Breast epithelium (tissue), 4 donors: ENCODE results near the gene HPGDS. TPM values are rescaled to one million over a fixed set of nuclear protein-coding genes. Genes with fewer than 3 reads are reported as not detected.

ENCODE experiments used
- DNase-seq, 2 donors: peaks; one replicate each; pipeline ENCODE4 v3.0.0-alpha.2; 2019; ENCODE audit warnings: low spot score in 2 of 2
- H3K27ac ChIP-seq, 2 donors: fragments of 200-600 bp; sonication (generic) in 1 of 2; one replicate each; pipeline ENCODE4 v1.5.1; 2016 to 2019; ENCODE audit warnings: mild to moderate bottlenecking in 1 of 2
- H3K27me3 ChIP-seq, 2 donors: fragments of 200-600 bp; sonication (generic) in 1 of 2; one replicate each; pipeline versions ENCODE4 v1.5.1 to v1.6.0; 2017 to 2019; ENCODE audit warnings: control low read depth in 1 of 2, mild to moderate bottlenecking in 1 of 2
- H3K36me3 ChIP-seq: fragments of 200-600 bp; one replicate; pipeline ENCODE4 v1.5.1; 2019
- H3K4me1 ChIP-seq, 2 donors: fragments of 200-600 bp; sonication (generic); one replicate each; pipeline ENCODE4 v1.5.1; 2016 to 2019; ENCODE audit warnings: control low read depth in 1 of 2
- H3K4me3 ChIP-seq, 3 donors: fragments of 200-600 bp; sonication (generic); 1 replicate in 2 of 3; 2 replicates in 1 of 3; pipeline ENCODE4 v1.5.1; 2016 to 2019; ENCODE audit warnings: mild to moderate bottlenecking in 3 of 3, moderate library complexity in 2 of 3
- H3K9me3 ChIP-seq, 2 donors: fragments of 200-600 bp; sonication (generic) in 1 of 2; one replicate each; pipeline ENCODE4 v1.5.1; 2016 to 2019; ENCODE audit warnings: control low read depth in 1 of 2
- POLR2A ChIP-seq: fragments of 450-650 bp; IDR thresholded peaks from one replicate; pipeline ENCODE4 v1.6.1; 2016; ENCODE audit warnings: antibody characterized with exemption, mild to moderate bottlenecking, moderate library complexity
- POLR2AphosphoS5 ChIP-seq, 3 donors: sonication (generic); formaldehyde crosslinking; IDR thresholded peaks; one replicate each; pipeline ENCODE4 v1.6.1; 2017; ENCODE audit warnings: antibody characterized with exemption in 3 of 3
- intact Hi-C: fragments of 100-400 bp; cut with DNase I; formaldehyde crosslinking; loops from one replicate; pipeline ENCODE4 v1.15.1; 2023; ENCODE audit warnings: low total_unique reads
- total RNA-seq, 3 donors: library from RNA; depleted of rRNA; stranded (reverse); fragments of >200 nt; gene quantifications; one replicate each; pipeline ENCODE4 v1.1.0, GENCODE V29; 2016
- TF ChIP-seq, protein P1 (sequence below), 3 donors: fragments of 450-650 bp; IDR thresholded peaks; one replicate each; pipeline ENCODE4 v1.5.1; 2016 to 2017; ENCODE audit warnings: antibody characterized with exemption in 3 of 3, mild to moderate bottlenecking in 3 of 3, moderate library complexity in 3 of 3

The HPGDS gene
- total RNA-seq, 3 donors from 2014 or later = 0.98 to 7.5 (median 2.0) TPM

DNA sequence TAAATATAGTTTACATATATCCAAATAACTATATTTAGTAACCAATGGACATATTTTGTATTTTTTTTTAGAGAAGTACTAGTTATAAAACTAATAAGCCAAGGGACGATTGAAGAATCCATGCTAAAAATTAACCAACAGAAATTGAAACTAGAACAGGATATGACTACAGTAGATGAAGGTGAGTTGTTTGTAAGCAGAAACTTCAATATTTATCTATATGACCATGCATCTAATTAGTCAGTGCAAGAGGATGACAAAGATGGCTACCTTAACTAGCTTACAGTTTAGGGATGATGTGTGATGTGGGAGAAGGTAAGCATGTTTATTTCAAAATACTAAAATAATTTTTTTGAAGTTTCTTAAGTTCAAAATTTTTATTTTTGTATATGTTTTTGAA is 57.7 kb downstream of the HPGDS start:
- H3K36me3 ChIP-seq = peaks cover 4% of the 10 kb centered on the region
- no peak overlapping the region for H3K27ac ChIP-seq
- intact Hi-C loops = no loop called here
- TF ChIP-seq, protein P1, sequence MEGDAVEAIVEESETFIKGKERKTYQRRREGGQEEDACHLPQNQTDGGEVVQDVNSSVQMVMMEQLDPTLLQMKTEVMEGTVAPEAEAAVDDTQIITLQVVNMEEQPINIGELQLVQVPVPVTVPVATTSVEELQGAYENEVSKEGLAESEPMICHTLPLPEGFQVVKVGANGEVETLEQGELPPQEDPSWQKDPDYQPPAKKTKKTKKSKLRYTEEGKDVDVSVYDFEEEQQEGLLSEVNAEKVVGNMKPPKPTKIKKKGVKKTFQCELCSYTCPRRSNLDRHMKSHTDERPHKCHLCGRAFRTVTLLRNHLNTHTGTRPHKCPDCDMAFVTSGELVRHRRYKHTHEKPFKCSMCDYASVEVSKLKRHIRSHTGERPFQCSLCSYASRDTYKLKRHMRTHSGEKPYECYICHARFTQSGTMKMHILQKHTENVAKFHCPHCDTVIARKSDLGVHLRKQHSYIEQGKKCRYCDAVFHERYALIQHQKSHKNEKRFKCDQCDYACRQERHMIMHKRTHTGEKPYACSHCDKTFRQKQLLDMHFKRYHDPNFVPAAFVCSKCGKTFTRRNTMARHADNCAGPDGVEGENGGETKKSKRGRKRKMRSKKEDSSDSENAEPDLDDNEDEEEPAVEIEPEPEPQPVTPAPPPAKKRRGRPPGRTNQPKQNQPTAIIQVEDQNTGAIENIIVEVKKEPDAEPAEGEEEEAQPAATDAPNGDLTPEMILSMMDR (IDR thresholded peaks at IDR 0.05) = no peak
- TF ChIP-seq POLR2A = no peak
- TF ChIP-seq POLR2AphosphoS5 (IDR thresholded peaks at IDR 0.05) = no peak
- H3K4me3 ChIP-seq = no peak overlapping the region
- no peaks in the 10 kb centered on the region for H3K4me1 ChIP-seq
- DNase-seq = no peak
- H3K9me3 ChIP-seq = no peaks in the 10 kb centered on the region
- no peaks in the 10 kb centered on the region for H3K27me3 ChIP-seq

DNA sequence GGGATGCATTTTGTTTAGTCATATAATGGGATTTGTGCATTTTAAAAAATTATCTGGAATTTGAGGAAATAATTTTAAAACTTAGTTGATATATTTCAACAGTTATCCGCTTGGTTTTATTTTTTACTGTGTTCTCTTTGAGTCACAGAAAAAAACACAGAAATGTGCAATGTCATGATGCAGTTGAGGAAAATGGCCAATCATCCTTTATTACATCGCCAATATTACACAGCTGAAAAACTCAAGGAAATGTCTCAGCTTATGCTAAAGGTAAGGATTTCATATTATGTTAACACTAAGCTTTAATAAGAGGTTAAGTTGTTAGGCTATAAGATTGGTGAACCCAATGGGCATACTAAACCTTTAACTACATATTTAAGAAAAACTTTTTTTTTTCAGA is 63.9 kb downstream of the HPGDS start:
- no peaks in the 10 kb centered on the region for H3K27me3 ChIP-seq
- no peaks in the 10 kb centered on the region for H3K4me1 ChIP-seq
- DNase-seq = no peak
- TF ChIP-seq POLR2A = no peak
- TF ChIP-seq, protein P1 (IDR thresholded peaks at IDR 0.05) = no peak
- TF ChIP-seq POLR2AphosphoS5 (IDR thresholded peaks at IDR 0.05) = no peak
- H3K9me3 ChIP-seq = no peaks in the 10 kb centered on the region
- peaks cover 10% of the 10 kb centered on the region for H3K36me3 ChIP-seq
- no peak overlapping the region for H3K27ac ChIP-seq
- intact Hi-C loops = no loop called here
- H3K4me3 ChIP-seq = no peak overlapping the region

DNA sequence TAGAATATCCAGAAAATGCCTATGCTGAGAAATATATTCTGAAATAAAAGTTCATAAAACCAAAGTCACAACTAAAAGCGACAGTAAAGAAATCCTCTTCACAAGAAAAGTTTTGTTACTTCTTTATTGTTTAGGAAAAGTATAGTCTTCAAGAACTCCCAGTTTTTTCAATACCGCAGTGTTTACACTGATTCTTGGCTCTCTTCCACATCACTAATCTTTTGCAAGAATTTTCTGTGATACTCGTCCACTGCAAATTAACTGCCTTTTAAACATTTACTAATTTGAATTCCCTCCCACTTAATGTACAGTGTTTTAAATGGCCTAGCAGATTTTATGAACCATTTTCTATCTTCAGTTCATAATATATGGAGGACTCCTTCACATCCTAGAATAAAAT is 65.1 kb downstream of the HPGDS start:
- no peak overlapping the region for H3K4me3 ChIP-seq
- H3K27ac ChIP-seq = no peak overlapping the region
- H3K4me1 ChIP-seq = no peaks in the 10 kb centered on the region
- no peaks in the 10 kb centered on the region for H3K9me3 ChIP-seq
- no peak for DNase-seq
- intact Hi-C loops = no loop called here
- TF ChIP-seq POLR2A = no peak
- TF ChIP-seq POLR2AphosphoS5 (IDR thresholded peaks at IDR 0.05) = no peak
- TF ChIP-seq, protein P1 (IDR thresholded peaks at IDR 0.05) = no peak
- H3K27me3 ChIP-seq = no peaks in the 10 kb centered on the region
- H3K36me3 ChIP-seq = peaks cover 8% of the 10 kb centered on the region

DNA sequence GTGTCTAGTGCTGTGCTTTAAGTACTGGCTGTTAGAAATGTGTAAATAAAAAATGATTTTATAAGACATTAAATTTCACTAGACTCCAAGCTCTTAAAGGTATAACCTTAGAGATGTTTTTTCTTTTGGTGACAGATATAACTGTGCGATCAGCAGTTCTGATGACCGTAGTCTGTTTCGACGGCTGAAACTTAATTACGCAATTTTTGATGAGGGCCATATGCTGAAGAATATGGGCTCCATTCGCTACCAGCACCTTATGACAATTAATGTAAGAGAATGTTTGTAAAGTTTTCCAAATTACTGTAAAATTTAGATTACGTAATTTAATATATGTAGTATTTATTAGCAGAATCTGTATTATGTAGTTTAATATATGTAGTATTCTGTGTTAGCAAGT is 66.4 kb downstream of the HPGDS start:
- no peak for DNase-seq
- no peaks in the 10 kb centered on the region for H3K4me1 ChIP-seq
- intact Hi-C loops = no loop called here
- H3K27ac ChIP-seq = no peak overlapping the region
- H3K4me3 ChIP-seq = no peak overlapping the region
- H3K9me3 ChIP-seq = no peaks in the 10 kb centered on the region
- peaks cover 6% of the 10 kb centered on the region for H3K36me3 ChIP-seq
- H3K27me3 ChIP-seq = no peaks in the 10 kb centered on the region
- TF ChIP-seq, protein P1 (IDR thresholded peaks at IDR 0.05) = no peak
- no peak for TF ChIP-seq POLR2A
- no peak for TF ChIP-seq POLR2AphosphoS5 (IDR thresholded peaks at IDR 0.05)

DNA sequence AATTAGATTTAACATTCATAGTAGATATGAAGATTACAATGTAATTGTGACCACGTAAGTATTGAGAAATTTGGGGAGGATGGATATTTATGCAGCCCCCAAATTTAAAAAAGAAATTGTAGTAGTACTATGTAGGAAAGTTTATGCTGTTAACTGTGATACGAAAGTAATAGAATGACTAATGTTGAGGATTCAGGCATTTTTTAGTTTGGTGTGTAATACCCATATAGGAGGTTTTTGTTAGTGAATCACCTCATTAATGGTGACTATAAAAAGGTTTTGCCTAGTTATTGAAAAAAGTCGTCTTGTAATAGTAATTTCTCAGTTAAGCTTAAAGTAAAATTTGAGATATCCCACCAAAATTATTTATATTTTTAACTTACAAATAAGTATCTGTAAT is 67.7 kb downstream of the HPGDS start:
- Histone ChIP-seq H3K4me3 (no peak overlapping the region), H3K4me1 (no peaks in the 10 kb centered on the region), H3K27ac (no peak overlapping the region), H3K36me3 (peaks cover 6% of the 10 kb centered on the region), H3K27me3 (no peaks in the 10 kb centered on the region), H3K9me3 (no peaks in the 10 kb centered on the region)
- no peak for DNase-seq
- no peak for TF ChIP-seq POLR2AphosphoS5 (IDR thresholded peaks at IDR 0.05)
- no peak for TF ChIP-seq POLR2A
- TF ChIP-seq, protein P1 (IDR thresholded peaks at IDR 0.05) = no peak
- intact Hi-C loops = no loop called here
